ENCODE data around the gene LAMA2.

DNA sequence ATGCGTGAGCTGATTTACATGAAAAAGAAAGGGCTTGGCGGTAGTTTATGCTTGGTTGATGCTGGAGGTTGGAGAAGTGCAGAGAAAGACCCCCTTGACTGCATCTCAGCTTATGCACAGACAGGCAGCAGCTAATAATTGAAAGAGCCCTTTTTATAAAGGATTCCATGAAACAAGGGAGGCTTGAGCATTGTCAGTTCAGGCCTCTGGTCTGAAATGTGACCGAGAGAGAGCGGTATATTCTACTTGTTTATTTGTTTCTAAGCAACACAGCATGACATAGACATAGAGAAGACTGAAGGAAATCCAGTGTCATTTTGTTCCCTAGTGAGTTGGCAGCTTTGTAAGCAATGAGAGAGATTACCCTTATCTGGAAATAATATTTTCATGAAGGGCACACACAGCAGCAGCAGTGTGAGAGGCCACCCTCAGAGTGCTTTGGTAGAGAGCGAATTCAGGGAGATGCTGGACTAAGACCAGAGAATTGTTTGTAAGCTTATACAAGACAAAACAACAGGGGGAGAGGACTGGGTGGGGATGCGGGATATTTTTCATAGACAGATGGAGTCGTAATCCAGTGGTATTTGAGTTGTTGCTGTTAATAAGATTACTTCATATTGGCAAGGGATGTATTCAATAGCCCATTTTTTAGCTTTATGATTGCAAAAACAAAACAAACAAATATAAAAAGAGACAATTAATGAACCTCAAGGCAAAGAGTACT lies 34.6 kb upstream of the LAMA2 start:
- TF ChIP-seq, protein P1, sequence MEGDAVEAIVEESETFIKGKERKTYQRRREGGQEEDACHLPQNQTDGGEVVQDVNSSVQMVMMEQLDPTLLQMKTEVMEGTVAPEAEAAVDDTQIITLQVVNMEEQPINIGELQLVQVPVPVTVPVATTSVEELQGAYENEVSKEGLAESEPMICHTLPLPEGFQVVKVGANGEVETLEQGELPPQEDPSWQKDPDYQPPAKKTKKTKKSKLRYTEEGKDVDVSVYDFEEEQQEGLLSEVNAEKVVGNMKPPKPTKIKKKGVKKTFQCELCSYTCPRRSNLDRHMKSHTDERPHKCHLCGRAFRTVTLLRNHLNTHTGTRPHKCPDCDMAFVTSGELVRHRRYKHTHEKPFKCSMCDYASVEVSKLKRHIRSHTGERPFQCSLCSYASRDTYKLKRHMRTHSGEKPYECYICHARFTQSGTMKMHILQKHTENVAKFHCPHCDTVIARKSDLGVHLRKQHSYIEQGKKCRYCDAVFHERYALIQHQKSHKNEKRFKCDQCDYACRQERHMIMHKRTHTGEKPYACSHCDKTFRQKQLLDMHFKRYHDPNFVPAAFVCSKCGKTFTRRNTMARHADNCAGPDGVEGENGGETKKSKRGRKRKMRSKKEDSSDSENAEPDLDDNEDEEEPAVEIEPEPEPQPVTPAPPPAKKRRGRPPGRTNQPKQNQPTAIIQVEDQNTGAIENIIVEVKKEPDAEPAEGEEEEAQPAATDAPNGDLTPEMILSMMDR (IDR thresholded peaks at IDR 0.05): no peak
- no peak for TF ChIP-seq SIN3A (IDR thresholded peaks at IDR 0.05; ENCODE audit: borderline replicate concordance, low read depth, low read length)
- TF ChIP-seq EP300 (IDR thresholded peaks at IDR 0.05; ENCODE audit: borderline replicate concordance in 1 of 2, low read depth in 1 of 2, low read length in 1 of 2): no peak
- TF ChIP-seq GABPA (IDR thresholded peaks at IDR 0.05; ENCODE audit: low read depth): no peak
- TF ChIP-seq TCF12 (IDR thresholded peaks at IDR 0.05): no peak
- TF ChIP-seq TAF1 (IDR thresholded peaks at IDR 0.05; ENCODE audit: borderline replicate concordance, low read depth, low read length): no peak
- no peak for TF ChIP-seq RCOR1 (IDR thresholded peaks at IDR 0.05; ENCODE audit: low read length)
- TF ChIP-seq, protein P2, sequence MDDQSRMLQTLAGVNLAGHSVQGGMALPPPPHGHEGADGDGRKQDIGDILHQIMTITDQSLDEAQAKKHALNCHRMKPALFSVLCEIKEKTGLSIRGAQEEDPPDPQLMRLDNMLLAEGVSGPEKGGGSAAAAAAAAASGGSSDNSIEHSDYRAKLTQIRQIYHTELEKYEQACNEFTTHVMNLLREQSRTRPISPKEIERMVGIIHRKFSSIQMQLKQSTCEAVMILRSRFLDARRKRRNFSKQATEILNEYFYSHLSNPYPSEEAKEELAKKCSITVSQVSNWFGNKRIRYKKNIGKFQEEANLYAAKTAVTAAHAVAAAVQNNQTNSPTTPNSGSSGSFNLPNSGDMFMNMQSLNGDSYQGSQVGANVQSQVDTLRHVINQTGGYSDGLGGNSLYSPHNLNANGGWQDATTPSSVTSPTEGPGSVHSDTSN (IDR thresholded peaks at IDR 0.05): no peak
- TF ChIP-seq, protein P3, sequence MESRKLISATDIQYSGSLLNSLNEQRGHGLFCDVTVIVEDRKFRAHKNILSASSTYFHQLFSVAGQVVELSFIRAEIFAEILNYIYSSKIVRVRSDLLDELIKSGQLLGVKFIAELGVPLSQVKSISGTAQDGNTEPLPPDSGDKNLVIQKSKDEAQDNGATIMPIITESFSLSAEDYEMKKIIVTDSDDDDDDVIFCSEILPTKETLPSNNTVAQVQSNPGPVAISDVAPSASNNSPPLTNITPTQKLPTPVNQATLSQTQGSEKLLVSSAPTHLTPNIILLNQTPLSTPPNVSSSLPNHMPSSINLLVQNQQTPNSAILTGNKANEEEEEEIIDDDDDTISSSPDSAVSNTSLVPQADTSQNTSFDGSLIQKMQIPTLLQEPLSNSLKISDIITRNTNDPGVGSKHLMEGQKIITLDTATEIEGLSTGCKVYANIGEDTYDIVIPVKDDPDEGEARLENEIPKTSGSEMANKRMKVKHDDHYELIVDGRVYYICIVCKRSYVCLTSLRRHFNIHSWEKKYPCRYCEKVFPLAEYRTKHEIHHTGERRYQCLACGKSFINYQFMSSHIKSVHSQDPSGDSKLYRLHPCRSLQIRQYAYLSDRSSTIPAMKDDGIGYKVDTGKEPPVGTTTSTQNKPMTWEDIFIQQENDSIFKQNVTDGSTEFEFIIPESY (IDR thresholded peaks at IDR 0.05; ENCODE audit: borderline replicate concordance, low read depth): no peak
- no peak for TF ChIP-seq ELF1 (IDR thresholded peaks at IDR 0.05)
- TF ChIP-seq POLR2AphosphoS5 (IDR thresholded peaks at IDR 0.05; ENCODE audit: low read depth, low read length): no peak
- TF ChIP-seq, protein P4, sequence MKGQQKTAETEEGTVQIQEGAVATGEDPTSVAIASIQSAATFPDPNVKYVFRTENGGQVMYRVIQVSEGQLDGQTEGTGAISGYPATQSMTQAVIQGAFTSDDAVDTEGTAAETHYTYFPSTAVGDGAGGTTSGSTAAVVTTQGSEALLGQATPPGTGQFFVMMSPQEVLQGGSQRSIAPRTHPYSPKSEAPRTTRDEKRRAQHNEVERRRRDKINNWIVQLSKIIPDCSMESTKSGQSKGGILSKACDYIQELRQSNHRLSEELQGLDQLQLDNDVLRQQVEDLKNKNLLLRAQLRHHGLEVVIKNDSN (IDR thresholded peaks at IDR 0.05; ENCODE audit: borderline replicate concordance, low read depth): no peak
- TF ChIP-seq, protein P5, sequence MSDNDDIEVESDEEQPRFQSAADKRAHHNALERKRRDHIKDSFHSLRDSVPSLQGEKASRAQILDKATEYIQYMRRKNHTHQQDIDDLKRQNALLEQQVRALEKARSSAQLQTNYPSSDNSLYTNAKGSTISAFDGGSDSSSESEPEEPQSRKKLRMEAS (IDR thresholded peaks at IDR 0.05; ENCODE audit: low read depth): no peak
- TF ChIP-seq EZH2phosphoT487 (IDR thresholded peaks at IDR 0.05; ENCODE audit: borderline replicate concordance, low read depth): no peak

All from SK-N-SH (cell line).